ENCODE data around the gene ITGB7. TPM values are rescaled to one million over a fixed set of nuclear protein-coding genes. Genes with fewer than 3 reads are reported as not detected.
A peak's percentile ranks its signal among the peaks of the same experiment; 100 is the strongest.

ITGB7 gene
- total and polyA plus RNA-seq, 10 of the 15 experiments (the other 5 are each of a cell fraction or from before 2014, with no cell fraction given), result 54.5 to 487 (median 252) TPM

GRCh38 chr12:53219956-53220693 is 13.1 kb upstream of the ITGB7 start (continued):
- TF ChIP-seq, protein P1, sequence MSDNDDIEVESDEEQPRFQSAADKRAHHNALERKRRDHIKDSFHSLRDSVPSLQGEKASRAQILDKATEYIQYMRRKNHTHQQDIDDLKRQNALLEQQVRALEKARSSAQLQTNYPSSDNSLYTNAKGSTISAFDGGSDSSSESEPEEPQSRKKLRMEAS (IDR thresholded peaks at IDR 0.05; ENCODE audit: low read depth, low read length), result no peak; the same call in none of the 2 replicates
- TF ChIP-seq CHD2 (IDR thresholded peaks at IDR 0.05; ENCODE audit: borderline replicate concordance, low read depth, low read length) (no peak), CBX5 (IDR thresholded peaks at IDR 0.05; ENCODE audit: low read depth) (no peak), FOS (IDR thresholded peaks at IDR 0.05; ENCODE audit: borderline replicate concordance, extremely low read depth, insufficient read length) (no peak), NR2C2 (IDR thresholded peaks at IDR 0.05; ENCODE audit: borderline replicate concordance, control insufficient read depth, insufficient read length, low read depth) (no peak), PAX8 (IDR thresholded peaks at IDR 0.05) (no peak), ZNF24 (IDR thresholded peaks at IDR 0.05) (no peak), HDAC6 (IDR thresholded peaks at IDR 0.05; ENCODE audit: unreplicated experiment) (no peak), ZNF384 (IDR thresholded peaks at IDR 0.05; ENCODE audit: borderline replicate concordance, low read depth, low read length) (no peak), POLR2A (IDR thresholded peaks at IDR 0.05; ENCODE audit: low read depth, low read length) (peak; percentile 34; the same call in 1 of the 2 replicates), TAF1 (IDR thresholded peaks at IDR 0.05; ENCODE audit: borderline replicate concordance, low read depth, low read length) (peak; percentile 26), RFX5 (IDR thresholded peaks at IDR 0.05; ENCODE audit: low read depth, low read length) (no peak), USF2 (IDR thresholded peaks at IDR 0.05; ENCODE audit: borderline replicate concordance, low read depth, low read length) (no peak), MEF2B (IDR thresholded peaks at IDR 0.05; ENCODE audit: partially characterized antibody, poor library complexity, severe bottlenecking) (peak; percentile 11), SP1 (IDR thresholded peaks at IDR 0.05; ENCODE audit: low read depth, low read length) (no peak), SRF (IDR thresholded peaks at IDR 0.05; ENCODE audit: low read depth in 2 of 2, low read length in 2 of 2) (no peak), CREB1 (IDR thresholded peaks at IDR 0.05; ENCODE audit: low read depth) (no peak), ASH2L (IDR thresholded peaks at IDR 0.05; ENCODE audit: borderline replicate concordance, low read depth) (no peak), MTA3 (IDR thresholded peaks at IDR 0.05; ENCODE audit: borderline replicate concordance, low read length) (no peak)
- TF ChIP-seq, protein P2, sequence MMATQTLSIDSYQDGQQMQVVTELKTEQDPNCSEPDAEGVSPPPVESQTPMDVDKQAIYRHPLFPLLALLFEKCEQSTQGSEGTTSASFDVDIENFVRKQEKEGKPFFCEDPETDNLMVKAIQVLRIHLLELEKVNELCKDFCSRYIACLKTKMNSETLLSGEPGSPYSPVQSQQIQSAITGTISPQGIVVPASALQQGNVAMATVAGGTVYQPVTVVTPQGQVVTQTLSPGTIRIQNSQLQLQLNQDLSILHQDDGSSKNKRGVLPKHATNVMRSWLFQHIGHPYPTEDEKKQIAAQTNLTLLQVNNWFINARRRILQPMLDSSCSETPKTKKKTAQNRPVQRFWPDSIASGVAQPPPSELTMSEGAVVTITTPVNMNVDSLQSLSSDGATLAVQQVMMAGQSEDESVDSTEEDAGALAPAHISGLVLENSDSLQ (IDR thresholded peaks at IDR 0.05), result 0 out of 2 replicates have a peak, but pooled peaks have one; percentile 14
- TF ChIP-seq, protein P3, sequence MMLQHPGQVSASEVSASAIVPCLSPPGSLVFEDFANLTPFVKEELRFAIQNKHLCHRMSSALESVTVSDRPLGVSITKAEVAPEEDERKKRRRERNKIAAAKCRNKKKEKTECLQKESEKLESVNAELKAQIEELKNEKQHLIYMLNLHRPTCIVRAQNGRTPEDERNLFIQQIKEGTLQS (IDR thresholded peaks at IDR 0.05; ENCODE audit: borderline replicate concordance, extremely low read depth, low read depth, low read length), result no peak
- TF ChIP-seq, protein P4, sequence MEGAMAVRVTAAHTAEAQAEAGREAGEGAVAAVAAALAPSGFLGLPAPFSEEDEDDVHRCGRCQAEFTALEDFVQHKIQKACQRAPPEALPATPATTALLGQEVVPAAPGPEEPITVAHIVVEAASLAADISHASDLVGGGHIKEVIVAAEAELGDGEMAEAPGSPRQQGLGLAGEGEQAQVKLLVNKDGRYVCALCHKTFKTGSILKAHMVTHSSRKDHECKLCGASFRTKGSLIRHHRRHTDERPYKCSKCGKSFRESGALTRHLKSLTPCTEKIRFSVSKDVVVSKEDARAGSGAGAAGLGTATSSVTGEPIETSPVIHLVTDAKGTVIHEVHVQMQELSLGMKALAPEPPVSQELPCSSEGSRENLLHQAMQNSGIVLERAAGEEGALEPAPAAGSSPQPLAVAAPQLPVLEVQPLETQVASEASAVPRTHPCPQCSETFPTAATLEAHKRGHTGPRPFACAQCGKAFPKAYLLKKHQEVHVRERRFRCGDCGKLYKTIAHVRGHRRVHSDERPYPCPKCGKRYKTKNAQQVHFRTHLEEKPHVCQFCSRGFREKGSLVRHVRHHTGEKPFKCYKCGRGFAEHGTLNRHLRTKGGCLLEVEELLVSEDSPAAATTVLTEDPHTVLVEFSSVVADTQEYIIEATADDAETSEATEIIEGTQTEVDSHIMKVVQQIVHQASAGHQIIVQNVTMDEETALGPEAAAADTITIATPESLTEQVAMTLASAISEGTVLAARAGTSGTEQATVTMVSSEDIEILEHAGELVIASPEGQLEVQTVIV (IDR thresholded peaks at IDR 0.05; ENCODE audit: borderline replicate concordance, partially characterized antibody), result no peak
- TF ChIP-seq, protein P5, sequence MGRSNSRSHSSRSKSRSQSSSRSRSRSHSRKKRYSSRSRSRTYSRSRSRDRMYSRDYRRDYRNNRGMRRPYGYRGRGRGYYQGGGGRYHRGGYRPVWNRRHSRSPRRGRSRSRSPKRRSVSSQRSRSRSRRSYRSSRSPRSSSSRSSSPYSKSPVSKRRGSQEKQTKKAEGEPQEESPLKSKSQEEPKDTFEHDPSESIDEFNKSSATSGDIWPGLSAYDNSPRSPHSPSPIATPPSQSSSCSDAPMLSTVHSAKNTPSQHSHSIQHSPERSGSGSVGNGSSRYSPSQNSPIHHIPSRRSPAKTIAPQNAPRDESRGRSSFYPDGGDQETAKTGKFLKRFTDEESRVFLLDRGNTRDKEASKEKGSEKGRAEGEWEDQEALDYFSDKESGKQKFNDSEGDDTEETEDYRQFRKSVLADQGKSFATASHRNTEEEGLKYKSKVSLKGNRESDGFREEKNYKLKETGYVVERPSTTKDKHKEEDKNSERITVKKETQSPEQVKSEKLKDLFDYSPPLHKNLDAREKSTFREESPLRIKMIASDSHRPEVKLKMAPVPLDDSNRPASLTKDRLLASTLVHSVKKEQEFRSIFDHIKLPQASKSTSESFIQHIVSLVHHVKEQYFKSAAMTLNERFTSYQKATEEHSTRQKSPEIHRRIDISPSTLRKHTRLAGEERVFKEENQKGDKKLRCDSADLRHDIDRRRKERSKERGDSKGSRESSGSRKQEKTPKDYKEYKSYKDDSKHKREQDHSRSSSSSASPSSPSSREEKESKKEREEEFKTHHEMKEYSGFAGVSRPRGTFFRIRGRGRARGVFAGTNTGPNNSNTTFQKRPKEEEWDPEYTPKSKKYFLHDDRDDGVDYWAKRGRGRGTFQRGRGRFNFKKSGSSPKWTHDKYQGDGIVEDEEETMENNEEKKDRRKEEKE (IDR thresholded peaks at IDR 0.05), result no peak

Data from GM12878 (cell line).